Erythroblast (primary cell): ENCODE measurements around the gene ZNF483.
A peak's percentile ranks its signal among the peaks of the same experiment; 100 is the strongest.

Source experiments
- GATA1 ChIP-seq: IDR thresholded peaks from 2 replicates; pipeline ENCODE4 v1.6.1; 2011; ENCODE audit warnings: low read depth, mild to moderate bottlenecking, control low read depth, low read length, moderate library complexity
- POLR2A ChIP-seq: IDR thresholded peaks from 2 replicates; pipeline ENCODE4 v1.6.1; 2011; ENCODE audit warnings: mild to moderate bottlenecking, low read length

GRCh38 chr9:111482694-111483438 lies 42.1 kb upstream of the ZNF483 start:
- TF ChIP-seq POLR2A (peak; percentile 71), GATA1 (no peak)
